Loucy (cell line): Measurements from ENCODE around the gene GSG1L.

Experiments used
- H2AFZ ChIP-seq: fragments of 200-600 bp; sonication (generic); 2 replicates; pipeline ENCODE4 v1.6.0; 2016; ENCODE audit warnings: antibody characterized with exemption, mild to moderate bottlenecking, low read length, moderate library complexity
- H3F3A ChIP-seq: fragments of 200-600 bp; 2 replicates; pipeline ENCODE4 v1.6.0; 2016; ENCODE audit warnings: antibody characterized with exemption, low read depth, mild to moderate bottlenecking
- H3K27me3 ChIP-seq: fragments of 200-600 bp; sonication (generic); 2 replicates; pipeline ENCODE4 v1.6.1; 2014; ENCODE audit warnings: low read length, mild to moderate bottlenecking; ENCODE audit not compliant: insufficient read depth, poor library complexity, severe bottlenecking
- H3K36me3 ChIP-seq: fragments of 200-600 bp; sonication (generic); 2 replicates; pipeline ENCODE4 v1.6.1; 2016; ENCODE audit warnings: low read length; ENCODE audit not compliant: insufficient read depth
- H3K4me1 ChIP-seq: fragments of 200-600 bp; sonication (generic); 2 replicates; pipeline ENCODE4 v1.5.1; 2014; ENCODE audit warnings: low read length, mild to moderate bottlenecking; ENCODE audit not compliant: insufficient read depth, poor library complexity, severe bottlenecking
- H3K4me2 ChIP-seq: fragments of 200-600 bp; sonication (generic); 2 replicates; pipeline ENCODE4 v1.6.0; 2014; ENCODE audit warnings: antibody characterized with exemption, low read length, low read depth, mild to moderate bottlenecking; ENCODE audit not compliant: poor library complexity, severe bottlenecking
- H3K4me3 ChIP-seq: fragments of 200-600 bp; sonication (generic); 2 replicates; pipeline ENCODE4 v1.5.1; 2014; ENCODE audit warnings: low read length, mild to moderate bottlenecking, mixed read lengths; ENCODE audit not compliant: poor library complexity, severe bottlenecking
- H3K79me2 ChIP-seq: fragments of 200-600 bp; sonication (generic); 2 replicates; pipeline ENCODE4 v1.6.1; 2014; ENCODE audit warnings: low read length; ENCODE audit not compliant: insufficient read depth
- H3K9ac ChIP-seq: fragments of 200-600 bp; sonication (generic); 2 replicates; pipeline ENCODE4 v1.6.0; 2014; ENCODE audit warnings: mild to moderate bottlenecking, low read depth, low read length, moderate library complexity; ENCODE audit not compliant: poor library complexity, severe bottlenecking
- H3K9me2 ChIP-seq: fragments of 200-600 bp; sonication (generic); replicated peaks from 2 replicates; pipeline ENCODE4 v1.6.1; 2016; ENCODE audit warnings: low read depth, low read length, mixed read lengths
- H3K9me3 ChIP-seq: fragments of 200-600 bp; sonication (generic); 2 replicates; pipeline ENCODE4 v1.6.1; 2014; ENCODE audit warnings: mild to moderate bottlenecking, antibody characterized with exemption, low read length, low read depth; ENCODE audit not compliant: insufficient read depth
- H4K20me1 ChIP-seq: fragments of 200-600 bp; sonication (generic); 2 replicates; pipeline ENCODE4 v1.6.0; 2014; ENCODE audit warnings: antibody characterized with exemption, low read length, mild to moderate bottlenecking; ENCODE audit not compliant: insufficient read depth, poor library complexity, severe bottlenecking
- EZH2phosphoT487 ChIP-seq: fragments of 200-600 bp; IDR thresholded peaks from 2 replicates; pipeline ENCODE4 v1.6.1; 2018; ENCODE audit warnings: antibody characterized with exemption, mild to moderate bottlenecking, moderate library complexity, borderline replicate concordance
- TF ChIP-seq, protein P1 (sequence below): fragments of 200-600 bp; sonication (generic); conservative IDR thresholded peaks from 2 replicates; pipeline ENCODE4 v1.5.1; 2014; ENCODE audit warnings: mild to moderate bottlenecking, antibody characterized with exemption, low read length

GSG1L gene

GRCh38 chr16:27870116-27870798, 193.3 kb downstream of the GSG1L start:
- no peak overlapping the region for H3K4me2 ChIP-seq
- no peaks in the 10 kb centered on the region for H3K9me2 ChIP-seq
- H3K9ac ChIP-seq: no peak overlapping the region
- no peak overlapping the region for H3K4me3 ChIP-seq
- no peaks in the 10 kb centered on the region for H3K36me3 ChIP-seq
- no peaks in the 10 kb centered on the region for H3F3A ChIP-seq
- H4K20me1 ChIP-seq: no peaks in the 10 kb centered on the region
- H2AFZ ChIP-seq: no peak overlapping the region
- H3K79me2 ChIP-seq: no peaks in the 10 kb centered on the region
- H3K4me1 ChIP-seq: no peaks in the 10 kb centered on the region
- peaks cover 18% of the 10 kb centered on the region; the same call in 1 of the 2 replicates for H3K9me3 ChIP-seq
- no peaks in the 10 kb centered on the region for H3K27me3 ChIP-seq
- no peak for TF ChIP-seq EZH2phosphoT487
- TF ChIP-seq, protein P1, sequence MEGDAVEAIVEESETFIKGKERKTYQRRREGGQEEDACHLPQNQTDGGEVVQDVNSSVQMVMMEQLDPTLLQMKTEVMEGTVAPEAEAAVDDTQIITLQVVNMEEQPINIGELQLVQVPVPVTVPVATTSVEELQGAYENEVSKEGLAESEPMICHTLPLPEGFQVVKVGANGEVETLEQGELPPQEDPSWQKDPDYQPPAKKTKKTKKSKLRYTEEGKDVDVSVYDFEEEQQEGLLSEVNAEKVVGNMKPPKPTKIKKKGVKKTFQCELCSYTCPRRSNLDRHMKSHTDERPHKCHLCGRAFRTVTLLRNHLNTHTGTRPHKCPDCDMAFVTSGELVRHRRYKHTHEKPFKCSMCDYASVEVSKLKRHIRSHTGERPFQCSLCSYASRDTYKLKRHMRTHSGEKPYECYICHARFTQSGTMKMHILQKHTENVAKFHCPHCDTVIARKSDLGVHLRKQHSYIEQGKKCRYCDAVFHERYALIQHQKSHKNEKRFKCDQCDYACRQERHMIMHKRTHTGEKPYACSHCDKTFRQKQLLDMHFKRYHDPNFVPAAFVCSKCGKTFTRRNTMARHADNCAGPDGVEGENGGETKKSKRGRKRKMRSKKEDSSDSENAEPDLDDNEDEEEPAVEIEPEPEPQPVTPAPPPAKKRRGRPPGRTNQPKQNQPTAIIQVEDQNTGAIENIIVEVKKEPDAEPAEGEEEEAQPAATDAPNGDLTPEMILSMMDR: no peak

- H3F3A ChIP-seq: no peaks in the 10 kb centered on the region
- no peak overlapping the region for H3K9ac ChIP-seq
- no peaks in the 10 kb centered on the region for H4K20me1 ChIP-seq
- no peaks in the 10 kb centered on the region for H3K27me3 ChIP-seq
- no peaks in the 10 kb centered on the region for H3K79me2 ChIP-seq
- peaks cover 13% of the 10 kb centered on the region; the same call in 1 of the 2 replicates for H3K9me3 ChIP-seq
- H3K36me3 ChIP-seq: no peaks in the 10 kb centered on the region
- TF ChIP-seq, protein P1: no peak
- no peak for TF ChIP-seq EZH2phosphoT487
- no peak overlapping the region for H3K4me2 ChIP-seq
- H3K9me2 ChIP-seq: no peaks in the 10 kb centered on the region
- H3K4me1 ChIP-seq: no peaks in the 10 kb centered on the region
- H2AFZ ChIP-seq: no peak overlapping the region
- H3K4me3 ChIP-seq: no peak overlapping the region
These were observed 194.1 kb downstream of the GSG1L start for GRCh38 chr16:27869411-27869810.

DNA sequence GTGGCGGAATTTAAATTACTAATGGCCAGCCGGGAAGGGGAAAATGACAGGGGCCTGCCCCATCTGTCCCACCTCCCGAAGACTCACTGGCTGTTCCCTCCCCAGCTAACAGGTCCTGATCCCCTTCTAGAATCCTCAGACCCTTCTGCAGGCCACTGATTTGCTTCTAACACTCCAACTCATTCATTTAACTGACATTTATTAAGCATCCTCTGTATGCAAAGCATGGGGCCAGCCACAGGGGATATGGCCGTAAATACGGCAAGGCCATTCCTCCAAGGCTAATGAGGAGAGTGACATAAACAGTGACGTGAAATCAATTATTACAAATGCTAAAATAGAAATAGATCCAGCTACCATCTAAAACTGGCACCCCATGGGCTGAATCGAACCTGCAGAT, 195.3 kb downstream of the GSG1L start:
- Histone ChIP-seq H3K4me3 (no peak overlapping the region), H3K36me3 (no peaks in the 10 kb centered on the region), H3K9me3 (peaks cover 6% of the 10 kb centered on the region; the same call in 1 of the 2 replicates), H3K9me2 (no peaks in the 10 kb centered on the region), H3K4me2 (no peak overlapping the region), H3F3A (no peaks in the 10 kb centered on the region), H3K9ac (no peak overlapping the region), H3K4me1 (no peaks in the 10 kb centered on the region), H2AFZ (no peak overlapping the region), H3K27me3 (no peaks in the 10 kb centered on the region), H4K20me1 (no peaks in the 10 kb centered on the region), H3K79me2 (no peaks in the 10 kb centered on the region)
- TF ChIP-seq, protein P1: no peak
- no peak for TF ChIP-seq EZH2phosphoT487
